HL-60/S4 treated with retinoic acid at 250 ng/mL for 4 days and 3 days (cell line): ENCODE data around the gene NEU4.
"Not testable (repeated sequence)": the region's sequence is repeated elsewhere in the genome, so short reads cannot be mapped to it uniquely, and the experiment has no call there.

Source experiments
- in situ Hi-C: fragments of 300-500 bp; cut with MboI; formaldehyde crosslinking; loops from 2 replicates; pipeline ENCODE4 v1.7.0; 2022; ENCODE audit warnings: low sequenced_read_pairs

NEU4 gene, protein sequence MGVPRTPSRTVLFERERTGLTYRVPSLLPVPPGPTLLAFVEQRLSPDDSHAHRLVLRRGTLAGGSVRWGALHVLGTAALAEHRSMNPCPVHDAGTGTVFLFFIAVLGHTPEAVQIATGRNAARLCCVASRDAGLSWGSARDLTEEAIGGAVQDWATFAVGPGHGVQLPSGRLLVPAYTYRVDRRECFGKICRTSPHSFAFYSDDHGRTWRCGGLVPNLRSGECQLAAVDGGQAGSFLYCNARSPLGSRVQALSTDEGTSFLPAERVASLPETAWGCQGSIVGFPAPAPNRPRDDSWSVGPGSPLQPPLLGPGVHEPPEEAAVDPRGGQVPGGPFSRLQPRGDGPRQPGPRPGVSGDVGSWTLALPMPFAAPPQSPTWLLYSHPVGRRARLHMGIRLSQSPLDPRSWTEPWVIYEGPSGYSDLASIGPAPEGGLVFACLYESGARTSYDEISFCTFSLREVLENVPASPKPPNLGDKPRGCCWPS

DNA sequence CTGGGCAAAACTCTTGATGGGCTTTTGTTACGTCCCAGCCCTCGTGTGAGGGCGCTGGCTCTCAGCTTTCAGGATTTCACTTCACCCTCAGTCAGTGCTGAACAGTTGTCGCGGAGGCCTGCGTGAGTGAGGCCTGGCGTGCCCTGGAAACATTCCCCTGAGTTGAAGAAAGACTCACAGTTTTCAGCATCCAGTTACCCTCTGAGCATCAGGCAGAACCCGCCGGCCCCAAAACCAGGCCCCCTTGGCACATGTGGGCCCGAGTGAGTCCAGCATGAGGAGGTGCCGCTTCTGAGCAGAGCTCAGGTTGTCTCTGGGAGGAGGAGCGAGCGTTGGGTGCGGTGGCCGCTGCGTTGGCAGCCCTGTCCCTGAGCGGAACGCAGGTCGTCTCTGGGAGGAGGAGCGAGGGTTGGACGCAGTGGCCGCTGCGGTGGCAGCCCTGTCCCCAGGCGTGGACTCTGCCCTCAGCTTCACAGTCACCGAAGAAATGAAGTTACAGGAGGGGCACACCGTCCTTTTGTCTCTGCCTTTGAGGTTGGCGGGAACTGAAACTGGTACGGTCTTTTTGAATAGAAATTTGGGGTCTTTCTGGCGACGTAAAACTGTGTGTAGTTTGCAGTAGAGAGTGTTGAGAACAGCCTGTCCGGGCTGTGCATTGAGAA, at the start of gene NEU4:
Gene NEU4 (plus strand): TSS at position 473 of the 662 bp plus-strand sequence. CDS start 5,292 bp downstream, outside the sequence.
- in situ Hi-C loops: no loop called here

DNA sequence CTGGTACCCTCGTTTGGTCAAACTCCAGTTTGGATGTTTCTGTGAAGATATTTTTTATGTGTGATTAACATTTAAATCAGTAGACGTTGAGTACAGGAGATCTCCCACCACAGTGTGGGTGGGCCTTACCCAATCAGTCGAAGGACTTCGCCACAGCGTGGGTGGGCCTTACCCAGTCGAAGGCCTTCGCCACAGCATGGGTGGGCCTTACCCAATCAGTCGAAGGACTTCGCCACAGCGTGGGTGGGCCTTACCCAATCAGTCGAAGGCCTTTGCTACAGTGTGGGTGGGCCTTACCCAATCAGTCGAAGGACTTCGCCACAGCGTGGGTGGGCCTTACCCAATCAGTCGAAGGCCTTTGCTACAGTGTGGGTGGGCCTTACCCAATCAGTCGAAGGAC, 49.1 kb upstream of the NEU4 start:
- in situ Hi-C loops: not testable (repeated sequence)

DNA sequence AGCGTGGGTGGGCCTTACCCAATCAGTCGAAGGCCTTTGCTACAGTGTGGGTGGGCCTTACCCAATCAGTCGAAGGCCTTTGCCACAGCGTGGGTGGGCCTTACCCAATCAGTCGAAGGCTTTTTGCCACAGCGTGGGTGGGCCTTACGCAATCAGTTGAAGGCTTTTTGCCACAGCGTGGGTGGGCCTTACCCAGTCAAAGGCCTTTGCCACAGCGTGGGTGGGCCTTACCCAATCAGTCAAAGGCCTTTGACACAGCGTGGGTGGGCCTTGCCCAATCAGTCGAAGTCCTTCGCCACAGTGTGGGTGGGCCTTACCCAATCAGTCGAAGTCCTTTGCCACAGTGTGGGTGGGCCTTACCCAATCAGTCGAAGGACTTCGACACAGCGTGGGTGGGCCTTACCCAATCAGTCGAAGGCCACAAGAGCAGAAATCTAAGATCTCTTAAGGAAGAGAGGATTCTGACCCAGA, 48.7 kb upstream of the NEU4 start:
- in situ Hi-C loops: no loop called here

DNA sequence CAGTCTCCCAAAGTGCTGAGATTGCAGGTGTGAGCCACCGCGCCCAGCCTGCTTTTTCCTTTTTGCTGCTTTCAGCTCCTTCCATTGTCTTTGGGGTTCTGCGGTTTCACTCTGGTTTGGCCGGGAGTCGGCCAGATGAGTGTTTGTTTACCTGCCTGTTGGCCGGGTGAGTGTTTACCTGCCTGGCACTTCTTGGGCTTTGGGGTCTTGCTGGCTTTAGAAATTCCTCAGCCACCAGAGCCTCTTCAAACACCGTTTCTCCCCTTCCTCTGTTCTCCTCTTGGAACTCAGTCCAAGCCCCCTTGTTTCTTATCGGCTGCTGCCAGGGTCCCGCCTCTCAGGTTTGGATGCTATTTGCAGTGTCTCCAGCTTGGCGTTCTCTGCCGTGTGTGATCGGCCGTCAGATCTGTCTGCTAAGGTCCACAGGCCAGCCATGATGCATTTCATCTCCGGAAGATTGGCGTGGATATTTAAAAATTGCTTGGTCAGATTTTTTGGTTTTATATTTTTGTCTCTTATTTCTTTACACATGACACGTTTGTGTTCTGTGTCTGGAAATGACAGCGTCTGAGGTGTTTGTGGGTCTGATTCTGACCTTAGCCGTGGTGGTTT, 46.6 kb upstream of the NEU4 start:
- in situ Hi-C loops: no loop called here

DNA sequence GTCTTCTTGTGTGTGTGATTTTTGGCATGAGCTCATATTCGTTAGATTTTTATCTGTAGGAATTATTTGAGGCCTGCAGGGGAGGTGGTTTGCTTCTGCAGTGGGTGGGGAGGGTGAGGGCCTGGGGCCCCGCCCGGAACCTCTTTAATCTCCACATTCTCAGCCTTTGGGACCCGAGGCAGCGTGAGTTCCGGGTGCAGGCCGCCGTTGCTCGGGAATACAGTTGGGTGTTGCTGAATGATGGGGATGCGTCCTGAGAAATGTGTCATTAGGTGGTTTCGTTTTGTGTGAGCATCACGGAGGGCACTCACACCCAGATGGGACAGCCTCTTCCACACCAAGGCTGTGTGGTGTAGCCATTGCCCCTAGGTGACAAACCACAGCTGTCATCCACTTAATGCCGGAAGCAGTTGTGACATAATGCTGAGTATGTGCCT, 46.0 kb upstream of the NEU4 start:
- in situ Hi-C loops: no loop called here

DNA sequence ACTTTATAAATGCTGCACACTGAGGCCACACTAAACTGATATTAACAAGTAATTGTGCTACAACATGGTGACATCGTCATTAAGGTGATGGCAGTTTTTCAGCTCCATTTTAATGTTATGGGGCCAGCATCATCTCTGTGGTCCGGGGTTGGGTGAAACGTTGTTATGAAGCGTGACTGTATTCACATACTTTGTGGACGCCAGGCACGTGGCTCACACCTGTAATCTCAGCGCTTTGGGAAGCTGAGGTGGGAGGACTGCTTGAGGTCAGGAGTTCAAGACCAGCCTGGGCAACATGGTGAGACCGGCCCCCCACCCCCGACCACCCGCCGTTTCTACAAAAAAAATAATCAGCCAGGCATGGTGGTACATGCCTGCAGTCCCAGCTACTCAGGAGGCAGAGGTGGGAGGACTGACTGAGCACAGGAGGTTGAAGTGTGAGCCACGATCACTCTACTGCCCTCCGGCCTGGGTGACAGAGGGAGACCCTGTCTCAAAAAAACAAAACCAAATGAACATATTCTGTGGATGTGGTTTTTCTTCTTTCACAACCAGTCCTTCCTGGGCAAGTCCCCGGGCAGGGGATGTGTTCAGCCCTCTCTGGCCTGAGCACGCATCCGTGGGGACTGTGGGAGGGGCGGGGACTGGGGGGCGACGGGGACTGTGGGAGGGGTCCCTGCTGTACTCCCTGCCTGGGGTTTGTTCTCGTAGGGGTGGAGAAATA, 45.3 kb upstream of the NEU4 start:
- in situ Hi-C loops: no loop called here

DNA sequence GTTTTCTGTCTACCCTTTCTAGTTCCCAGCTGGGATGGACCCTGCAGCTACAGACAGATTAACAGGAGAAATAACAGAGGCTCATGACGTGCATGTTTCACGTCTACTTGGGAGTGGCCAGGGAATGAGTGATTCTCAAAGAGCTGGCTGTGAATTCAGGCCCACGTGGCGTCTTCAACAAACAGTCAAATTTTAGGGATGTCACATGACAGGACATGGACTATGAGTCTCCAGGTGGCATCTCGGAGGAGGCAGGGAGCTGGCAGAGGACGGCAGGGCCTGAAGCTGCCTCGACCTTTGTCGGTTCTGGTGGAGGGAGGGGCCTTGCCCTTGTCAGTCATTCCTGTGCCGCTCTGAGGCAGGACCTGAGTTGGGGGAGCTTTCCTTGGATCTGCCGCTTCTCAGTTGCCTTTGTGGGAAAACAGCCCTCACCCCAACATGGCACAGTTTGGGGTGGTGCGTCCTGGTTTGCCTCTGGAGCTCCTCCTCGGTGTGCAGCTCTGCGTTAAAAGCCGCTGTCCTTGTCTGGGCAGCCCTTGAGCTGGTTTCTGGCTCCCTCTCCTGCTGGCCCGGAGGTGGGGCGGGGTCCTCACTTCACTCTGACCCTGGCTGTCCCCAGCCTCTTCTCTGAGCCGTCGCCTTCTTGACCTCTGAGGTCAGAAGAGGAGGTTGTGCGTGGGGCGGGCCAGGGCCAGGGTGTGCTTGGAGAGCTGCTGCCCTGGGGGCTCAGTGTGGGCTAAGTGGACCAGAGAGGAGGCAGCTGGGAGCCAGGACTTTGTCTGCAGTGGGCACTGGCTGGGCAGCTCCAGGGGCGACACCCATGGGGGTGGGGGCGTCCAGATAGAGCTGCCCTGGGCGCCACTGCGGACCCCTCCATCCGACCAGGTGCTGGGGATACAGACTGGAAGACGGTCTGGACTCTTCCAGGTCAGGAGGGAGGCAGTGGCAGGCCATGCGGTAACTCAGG, 44.4 kb upstream of the NEU4 start:
- in situ Hi-C loops: no loop called here

DNA sequence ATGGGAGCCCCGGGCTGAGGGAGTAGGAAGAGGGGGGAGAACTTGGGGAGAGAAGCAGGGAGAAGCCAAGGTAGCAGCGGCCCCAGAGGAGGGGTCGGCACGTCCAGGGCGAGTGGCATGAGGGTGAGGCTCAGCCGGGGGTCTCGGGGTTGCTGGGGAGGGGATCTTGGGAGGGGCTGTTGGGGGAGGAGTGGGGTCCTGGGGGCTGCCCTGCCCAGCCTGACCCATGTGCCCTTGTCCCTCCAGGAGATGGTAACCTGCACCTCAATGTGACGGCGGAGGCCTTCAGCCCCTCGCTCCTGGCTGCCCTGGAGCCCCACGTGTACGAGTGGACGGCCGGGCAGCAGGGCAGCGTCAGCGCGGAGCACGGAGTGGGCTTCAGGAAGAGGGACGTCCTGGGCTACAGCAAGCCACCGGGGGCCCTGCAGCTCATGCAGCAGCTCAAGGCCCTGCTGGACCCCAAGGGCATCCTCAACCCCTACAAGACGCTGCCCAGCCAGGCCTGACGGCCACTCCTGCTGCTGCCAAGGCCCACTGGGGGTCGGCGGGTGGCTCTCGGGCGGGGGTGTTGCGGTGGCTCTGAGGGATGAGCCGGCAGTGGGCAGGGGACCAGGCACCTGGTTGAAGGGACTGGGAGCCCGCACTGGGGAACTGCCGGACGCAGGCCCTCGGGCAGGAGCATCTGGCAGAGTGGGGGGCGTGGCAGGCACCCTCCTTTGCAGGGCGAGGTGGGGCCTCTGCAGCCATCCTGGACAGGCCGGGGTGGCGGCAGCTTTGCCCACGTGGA, 41.3 kb upstream of the NEU4 start:
- in situ Hi-C loops: no loop called here

DNA sequence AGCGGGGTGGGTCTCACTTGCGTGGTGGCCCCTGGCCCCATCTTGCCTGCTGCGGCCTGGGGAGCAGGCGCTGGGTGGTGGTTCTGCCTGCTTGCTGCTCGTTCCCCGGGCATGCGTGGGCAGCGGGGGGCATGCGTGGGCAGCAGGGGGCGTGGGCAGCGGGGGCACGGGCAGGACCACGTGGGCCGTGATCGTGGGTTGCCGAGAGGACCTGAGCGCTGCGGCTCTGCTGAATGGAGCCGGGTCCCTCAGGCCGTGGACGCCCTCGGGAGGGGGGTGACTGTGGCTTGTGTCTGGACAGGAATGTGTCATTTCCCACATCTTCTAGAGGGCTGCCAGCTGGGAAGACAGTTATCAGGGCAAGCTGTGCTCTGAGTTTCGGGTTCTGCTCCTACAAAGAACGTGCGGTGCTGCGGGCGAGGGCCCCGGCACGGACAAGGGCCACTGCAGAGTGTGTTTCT, 40.7 kb upstream of the NEU4 start:
- in situ Hi-C loops: no loop called here

DNA sequence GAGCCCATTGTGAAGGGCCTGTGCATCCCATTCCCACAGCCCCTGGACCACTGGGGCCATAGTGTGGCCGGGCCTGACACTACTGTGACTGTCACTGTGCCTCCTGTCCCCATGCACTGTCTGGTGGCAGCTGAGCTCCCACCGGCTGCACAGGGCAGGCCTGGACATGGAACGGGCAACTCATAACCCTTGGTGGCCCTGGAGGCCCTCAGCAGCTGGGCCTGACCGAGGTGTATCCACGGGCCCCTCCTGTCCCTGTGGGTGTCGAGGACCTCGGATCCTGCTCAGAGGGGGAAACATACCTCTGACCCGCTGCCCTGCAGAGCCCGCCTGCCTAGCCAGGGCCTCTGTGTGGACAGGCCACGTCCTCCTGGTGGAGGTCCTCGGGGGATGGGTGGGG, 40.1 kb upstream of the NEU4 start:
- in situ Hi-C loops: no loop called here

DNA sequence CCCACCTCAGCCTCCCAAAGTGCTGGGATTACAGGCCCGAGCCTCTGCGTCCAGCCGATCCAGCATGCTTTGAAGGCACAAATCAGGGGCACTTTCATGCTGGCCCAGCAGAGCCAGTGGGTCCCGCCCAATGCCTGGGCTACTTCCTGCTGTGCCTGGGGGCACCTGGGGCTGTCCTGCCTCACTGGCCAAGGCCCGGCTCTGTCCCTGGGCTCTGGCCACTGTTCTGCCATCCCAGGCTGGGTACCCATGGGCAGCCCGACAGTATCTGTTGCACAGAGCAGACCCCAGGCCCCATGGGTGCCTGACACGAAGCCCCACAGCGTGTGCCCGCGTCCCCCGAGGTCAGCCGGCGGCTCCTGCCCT, 39.2 kb upstream of the NEU4 start:
- in situ Hi-C loops: no loop called here

DNA sequence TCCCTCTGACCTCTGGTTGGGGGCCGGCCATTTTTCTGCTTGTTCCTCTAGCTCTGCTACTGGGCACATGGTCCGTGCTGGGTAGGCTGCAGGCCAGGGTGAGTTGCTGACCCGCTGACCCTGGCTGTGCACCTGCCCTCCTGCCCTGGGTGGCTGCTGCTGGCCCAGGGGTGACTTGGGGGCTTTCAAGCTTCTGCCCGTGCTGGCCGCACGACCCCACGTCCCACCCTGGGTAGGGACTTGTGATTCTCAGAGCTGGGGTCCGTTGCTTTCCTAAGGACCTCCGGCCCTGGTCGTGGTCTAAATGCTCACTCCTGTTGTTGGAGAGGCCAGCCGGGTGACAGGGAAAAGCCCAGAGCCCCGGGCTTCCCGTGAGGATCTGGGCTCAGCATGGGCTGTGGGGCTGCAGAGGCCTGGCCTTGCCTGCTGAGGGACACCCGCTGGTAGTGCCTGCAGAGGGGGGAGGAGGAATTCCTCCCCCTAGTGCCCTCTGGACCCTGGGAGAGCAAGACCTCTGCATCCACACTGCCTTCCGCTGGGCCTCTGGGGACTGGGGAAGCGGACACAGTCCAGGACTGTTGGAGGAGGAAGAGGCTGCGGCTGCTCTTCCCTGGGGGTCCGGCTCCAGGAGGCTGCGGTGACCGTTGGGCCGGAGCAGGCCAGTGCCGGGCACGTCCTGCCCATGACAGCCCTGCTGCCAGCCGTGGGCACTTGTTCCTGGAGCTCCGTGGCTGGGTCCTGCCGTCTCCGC, 38.6 kb upstream of the NEU4 start:
- in situ Hi-C loops: no loop called here

DNA sequence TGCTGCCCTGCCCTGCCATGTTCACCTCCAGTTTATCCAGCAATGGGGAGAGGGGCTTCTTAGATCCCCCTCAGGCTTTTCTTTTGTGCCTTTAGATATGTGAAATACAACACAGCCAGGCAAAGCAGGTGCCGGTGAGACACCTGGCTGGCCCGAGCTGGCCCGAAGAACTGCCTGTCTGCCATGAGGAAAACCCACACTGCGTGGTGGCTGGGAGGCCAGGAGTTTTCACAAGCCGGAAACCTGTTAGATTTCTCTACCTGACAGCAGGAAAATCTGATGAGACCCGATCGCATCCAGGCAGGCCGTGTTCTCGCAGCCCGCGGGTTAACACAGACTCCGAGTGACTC, 38.1 kb upstream of the NEU4 start:
- in situ Hi-C loops: no loop called here

DNA sequence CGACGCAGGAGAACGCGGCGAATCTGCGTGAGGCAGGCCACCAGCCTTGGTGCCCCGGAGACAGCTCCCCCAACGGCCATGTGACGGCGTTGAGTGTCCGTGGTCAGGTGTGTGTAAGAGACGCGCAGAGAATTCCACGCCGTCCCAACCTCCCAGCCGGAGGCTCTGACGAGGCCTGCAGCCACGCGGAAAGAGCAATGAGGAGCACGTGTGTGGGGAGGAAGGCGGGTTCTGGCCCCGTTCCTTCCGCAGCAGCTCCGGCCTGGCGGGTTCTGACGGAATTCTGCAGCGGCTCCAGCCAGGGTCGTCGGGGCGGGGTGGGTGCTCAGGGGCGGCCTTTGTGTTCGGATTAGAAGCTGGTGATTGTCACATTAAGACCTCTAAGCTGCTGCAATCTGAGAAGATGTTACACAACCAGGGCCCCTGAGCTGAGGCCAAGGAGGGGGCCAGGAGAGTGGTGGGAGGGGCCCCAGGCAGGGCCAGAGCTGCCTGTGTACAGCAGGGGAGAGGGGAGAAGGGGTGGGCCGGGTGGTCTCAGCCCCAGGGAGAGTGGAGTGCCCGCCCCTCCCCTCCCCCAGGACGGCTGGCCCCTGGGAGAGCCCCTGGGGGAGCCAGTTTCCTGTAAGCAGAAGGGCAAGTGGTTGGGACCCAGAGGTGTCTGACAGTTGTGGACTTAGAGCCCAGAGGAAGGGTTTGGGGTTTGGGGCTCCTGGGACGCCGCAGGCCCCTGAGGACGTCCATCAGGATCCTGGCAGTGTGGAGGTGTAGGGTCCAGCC, 37.5 kb upstream of the NEU4 start:
- in situ Hi-C loops: no loop called here

DNA sequence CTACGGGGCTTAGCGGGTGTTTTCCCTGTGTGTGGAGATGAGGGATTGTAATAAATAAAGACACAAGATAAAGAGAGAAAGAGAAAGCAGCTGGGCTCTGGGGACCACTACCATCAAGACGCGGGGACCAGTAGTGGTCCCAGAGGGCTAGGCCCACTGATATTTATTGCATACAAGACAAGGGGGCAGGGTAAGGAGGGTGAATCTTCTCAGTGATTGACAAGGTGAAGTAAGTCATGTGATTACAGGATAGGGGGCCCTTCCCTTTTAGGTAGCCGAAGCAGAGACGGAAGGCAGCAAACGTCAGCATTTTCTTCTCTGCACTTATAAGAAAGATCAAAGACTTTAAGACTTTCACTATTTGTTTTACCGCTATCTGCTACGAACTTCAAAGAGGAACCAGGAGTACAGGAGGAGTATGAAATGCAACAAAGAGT, 36.9 kb upstream of the NEU4 start:
- in situ Hi-C loops: no loop called here

DNA sequence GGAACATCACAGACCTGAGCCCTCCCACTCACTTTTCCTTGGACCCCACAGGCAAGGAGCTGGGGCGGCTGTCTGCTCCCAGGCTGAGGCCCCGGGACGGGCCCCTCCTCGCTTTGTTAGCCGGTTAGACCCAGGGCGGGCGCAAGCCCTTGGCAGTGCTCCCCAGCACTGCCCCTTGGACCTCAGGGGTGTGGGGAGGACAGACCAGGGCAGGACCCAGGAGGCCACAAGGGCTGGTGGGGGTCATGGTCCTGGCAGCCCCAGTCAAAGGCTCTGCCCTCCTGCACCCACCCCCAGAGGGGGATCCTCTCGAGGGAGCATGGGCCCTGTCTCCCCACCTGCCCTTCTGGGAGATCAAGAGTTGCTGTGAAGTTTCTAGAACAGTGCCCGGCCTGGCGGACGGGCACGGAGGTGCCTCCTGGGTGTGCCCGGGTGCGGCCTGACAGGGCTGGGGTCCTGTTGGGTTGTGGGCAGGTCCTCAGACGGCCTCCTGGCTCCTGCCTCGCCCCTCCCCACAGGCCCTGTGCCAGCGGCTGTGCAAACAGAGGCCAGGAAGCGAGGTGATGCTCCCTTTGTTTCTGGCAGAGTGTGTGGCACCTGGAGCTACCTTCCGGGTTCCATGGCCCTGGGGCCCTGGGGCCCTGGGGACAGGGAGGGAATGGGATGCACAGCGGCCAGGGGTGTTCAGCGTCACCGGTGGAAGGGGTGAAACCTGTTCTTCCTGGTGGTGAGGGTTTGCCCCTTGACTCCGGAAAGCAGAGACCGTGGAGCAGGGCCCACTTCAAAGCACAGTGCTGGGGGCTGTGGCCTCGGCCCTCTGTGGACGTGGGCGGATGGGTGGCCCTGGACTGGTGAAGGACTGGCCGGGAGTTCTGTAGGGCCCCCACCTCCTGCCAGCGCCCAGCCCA, 35.2 kb upstream of the NEU4 start:
- in situ Hi-C loops: no loop called here
